CD14-positive monocyte (primary cell): ENCODE results near the gene NUAK1. TPM values are rescaled to one million over a fixed set of nuclear protein-coding genes. Genes with fewer than 3 reads are reported as not detected.

Source experiments
- DNase-seq, 3 donors: peaks; one replicate each; pipeline ENCODE4 v3.0.0-alpha.2; 2011 to 2022
- H2AFZ ChIP-seq: 2 replicates; pipeline ENCODE4 v1.6.0; 2012; ENCODE audit warnings: mild to moderate bottlenecking, low read depth, low read length, inconsistent platforms; ENCODE audit not compliant: insufficient read depth, poor library complexity, severe bottlenecking
- H3K27ac ChIP-seq, 2 donors: 1 replicate in 1 of 2; 2 replicates in 1 of 2; pipeline ENCODE4 v1.5.1; 2012 to 2013; ENCODE audit warnings: low read length in 2 of 2, control low read depth in 1 of 2, inconsistent platforms in 1 of 2, low read depth in 1 of 2, mild to moderate bottlenecking in 1 of 2
- H3K27me3 ChIP-seq, 2 donors: one replicate each; pipeline versions ENCODE4 v1.6.0 to v1.6.1; 2011 to 2013; ENCODE audit warnings: low read length in 2 of 2; ENCODE audit not compliant: control insufficient read depth in 2 of 2, insufficient read depth in 2 of 2
- H3K36me3 ChIP-seq, 2 donors: replicated peaks in 1 of 2; 1 replicate in 1 of 2; 2 replicates in 1 of 2; pipeline versions ENCODE4 v1.5.1 to v1.6.1; 2012 to 2013; ENCODE audit warnings: low read length in 2 of 2, control low read depth in 1 of 2, inconsistent platforms in 1 of 2, mild to moderate bottlenecking in 1 of 2; ENCODE audit not compliant: insufficient read depth in 2 of 2, control insufficient read depth in 1 of 2
- H3K4me1 ChIP-seq, 2 donors: 1 replicate in 1 of 2; 2 replicates in 1 of 2; pipeline versions ENCODE4 v1.5.1 to v1.6.1; 2012 to 2013; ENCODE audit warnings: low read length in 2 of 2, control low read depth in 1 of 2, inconsistent platforms in 1 of 2, mild to moderate bottlenecking in 1 of 2, moderate library complexity in 1 of 2; ENCODE audit not compliant: insufficient read depth in 2 of 2, control insufficient read depth in 1 of 2
- H3K4me2 ChIP-seq: replicated peaks from 2 replicates; pipeline ENCODE3; 2012; ENCODE audit warnings: low read length, moderate library complexity, mild to moderate bottlenecking; ENCODE audit not compliant: poor library complexity, severe bottlenecking; ENCODE audit errors: extremely low read depth
- H3K4me3 ChIP-seq, 3 experiments: fragments of 200-600 bp in 1 of 3; sonication (generic) in 1 of 3; replicated peaks in 1 of 3; 1 replicate in 2 of 3; 2 replicates in 1 of 3; pipeline ENCODE4 v1.5.1; 2011 to 2013; ENCODE audit warnings: low read length in 3 of 3, mild to moderate bottlenecking in 3 of 3, control low read depth in 2 of 3, low read depth in 2 of 3, inconsistent platforms in 1 of 3, moderate library complexity in 1 of 3
- H3K79me2 ChIP-seq: 2 replicates; pipeline ENCODE4 v1.6.0; 2012; ENCODE audit warnings: mild to moderate bottlenecking, control low read depth, inconsistent platforms, low read length, moderate library complexity; ENCODE audit not compliant: insufficient read depth
- H3K9ac ChIP-seq: 2 replicates; pipeline ENCODE4 v1.6.0; 2017; ENCODE audit warnings: low read length, mild to moderate bottlenecking; ENCODE audit not compliant: insufficient read depth, poor library complexity, severe bottlenecking
- H3K9me3 ChIP-seq, 2 donors: replicated peaks in 1 of 2; 1 replicate in 1 of 2; 2 replicates in 1 of 2; pipeline versions ENCODE4 v1.5.1 to v1.6.1; 2012 to 2013; ENCODE audit warnings: low read length in 2 of 2, control low read depth in 1 of 2; ENCODE audit not compliant: control insufficient read depth in 1 of 2, insufficient read depth in 1 of 2
- H4K20me1 ChIP-seq: 2 replicates; pipeline ENCODE4 v1.6.0; 2012; ENCODE audit warnings: mild to moderate bottlenecking, low read length, control low read depth, moderate library complexity; ENCODE audit not compliant: insufficient read depth
- H3K27ac Mint-ChIP-seq, 7 donors: one replicate each; pipeline ENCODE4 v1.8.0; 2020; ENCODE audit warnings: mild to moderate bottlenecking in 7 of 7, mixed read lengths in 7 of 7, moderate library complexity in 6 of 7, inconsistent platforms in 2 of 7
- H3K27me3 Mint-ChIP-seq, 3 donors: one replicate each; pipeline ENCODE4 v1.8.0; 2021 to 2022; ENCODE audit warnings: low read depth in 3 of 3, mild to moderate bottlenecking in 3 of 3, mixed read lengths in 3 of 3, moderate library complexity in 3 of 3, inconsistent platforms in 1 of 3
- H3K36me3 Mint-ChIP-seq, 2 donors: one replicate each; pipeline ENCODE4 v1.8.0; 2020; ENCODE audit warnings: mixed read lengths in 2 of 2, inconsistent platforms in 1 of 2, mild to moderate bottlenecking in 1 of 2
- H3K4me1 Mint-ChIP-seq: one replicate; pipeline ENCODE4 v1.8.0; 2020; ENCODE audit warnings: mild to moderate bottlenecking, mixed read lengths
- H3K4me3 Mint-ChIP-seq, 2 donors: one replicate each; pipeline ENCODE4 v1.8.0; 2020; ENCODE audit warnings: mild to moderate bottlenecking in 2 of 2, mixed read lengths in 2 of 2, moderate library complexity in 1 of 2
- H3K9me3 Mint-ChIP-seq, 7 donors: one replicate each; pipeline ENCODE4 v1.8.0; 2020 to 2022; ENCODE audit warnings: mixed read lengths in 7 of 7, mild to moderate bottlenecking in 6 of 7, moderate library complexity in 6 of 7, inconsistent platforms in 2 of 7
- CTCF ChIP-seq: fragments of 200-600 bp; IDR thresholded peaks from one replicate; pipeline ENCODE4 v1.8.0; 2022; ENCODE audit warnings: antibody characterized with exemption, mild to moderate bottlenecking
- WGBS: methylation state at CpG from one replicate; pipeline ENCODE4 v1.1.5; 2013; ENCODE audit warnings: missing lambda C conversion rate; ENCODE audit not compliant: insufficient coverage; 5-methylcytosine and 5-hydroxymethylcytosine counted together
- intact Hi-C, 2 donors: fragments of 100-400 bp; cut with micrococcal nuclease; formaldehyde crosslinking; loops; one replicate each; pipeline versions ENCODE4 v1.15.0 to v1.15.1; 2023
- polyA plus RNA-seq, 3 donors: library from polyadenylated mRNA; depleted of rRNA in 1 of 3; unstranded in 2 of 3; stranded (reverse) in 1 of 3; fragments of 300-500 nt in 2 of 3; fragments of >200 nt in 1 of 3; fragmentation: Illumina TruSeq in 2 of 3; gene quantifications; 1 replicate in 2 of 3; 2 replicates in 1 of 3; pipeline ENCODE4 v1.2.3, GENCODE V29; 2012 to 2021

Gene NUAK1
- polyA plus RNA-seq, 3 donors: not detected

DNA sequence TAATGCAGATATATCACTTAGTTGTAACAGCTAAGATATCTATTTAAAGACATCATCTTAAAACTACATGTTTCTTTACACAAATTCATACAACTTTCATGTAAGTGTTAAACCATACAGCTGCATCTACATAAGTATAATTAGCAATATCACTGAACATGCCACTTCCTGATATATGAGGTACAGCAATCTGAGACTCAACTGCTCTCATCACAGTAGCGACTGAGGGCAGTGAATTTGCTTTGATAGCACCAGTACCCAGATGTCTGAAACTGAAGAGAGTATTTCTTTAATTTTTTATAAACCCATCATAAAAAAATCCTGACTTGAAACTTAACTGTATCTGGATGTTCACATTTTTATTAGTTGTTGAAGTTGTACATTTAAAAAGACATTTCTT lies 34.7 kb upstream of the NUAK1 start:
- DNase-seq: no peak
- no CpG with 5 or more reads among the region's 1 CpG for WGBS

DNA sequence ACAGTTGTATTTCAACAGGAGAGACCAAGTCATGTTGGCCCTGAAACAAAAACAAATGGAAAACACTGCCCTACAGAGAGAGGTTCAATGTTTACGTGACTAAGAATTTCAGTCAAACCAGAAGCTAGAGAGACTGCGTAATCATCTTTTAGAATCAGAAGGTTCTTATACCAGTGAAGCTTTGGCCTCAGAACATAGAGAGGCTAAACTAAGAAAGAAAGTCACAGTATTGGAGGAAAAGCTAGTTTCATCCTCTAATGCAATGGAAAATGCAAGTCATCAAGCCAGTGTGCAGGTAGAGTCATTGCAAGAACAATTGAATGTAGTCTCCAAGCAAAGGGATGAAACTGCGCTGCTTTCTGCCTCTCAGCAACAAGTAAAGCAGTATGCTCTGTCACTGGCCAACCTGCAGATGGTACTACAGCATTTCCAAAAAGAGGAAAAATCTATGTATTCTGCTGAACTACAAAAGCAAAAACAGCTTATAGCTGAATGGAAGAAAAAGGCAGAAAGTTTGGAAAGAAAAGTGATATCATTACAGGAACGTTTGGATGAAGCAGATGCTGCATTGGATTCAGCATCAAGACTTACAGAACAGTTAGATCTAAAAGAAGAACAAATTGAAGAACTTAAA lies 32.5 kb upstream of the NUAK1 start:
- no peak overlapping the region for H2AFZ ChIP-seq
- H3K4me3 ChIP-seq: no peak overlapping the region
- intact Hi-C loops: no loop called here
- no peaks in the 10 kb centered on the region for H3K9me3 ChIP-seq
- TF ChIP-seq CTCF: no peak
- H4K20me1 ChIP-seq: no peaks in the 10 kb centered on the region
- H3K36me3 Mint-ChIP-seq: no peaks in the 10 kb centered on the region
- no peak overlapping the region for H3K27ac Mint-ChIP-seq
- peaks cover 2 to 14% (median 14%) of the 10 kb centered on the region in 3 donors for H3K27me3 Mint-ChIP-seq
- DNase-seq: no peak
- H3K36me3 ChIP-seq: no peaks in the 10 kb centered on the region
- H3K27me3 ChIP-seq: peaks cover 0 to 2% of the 10 kb centered on the region in 2 donors
- no peaks in the 10 kb centered on the region for H3K4me1 Mint-ChIP-seq
- no peak overlapping the region for H3K9ac ChIP-seq
- WGBS: 89% methylated on average over 4 of the region's 4 CpGs
- H3K4me3 Mint-ChIP-seq: no peak overlapping the region
- H3K4me1 ChIP-seq: no peaks in the 10 kb centered on the region
- H3K9me3 Mint-ChIP-seq: peaks cover 0 to 9% (median 6%) of the 10 kb centered on the region in 7 donors
- H3K4me2 ChIP-seq: no peak overlapping the region
- H3K27ac ChIP-seq: no peak overlapping the region
- no peaks in the 10 kb centered on the region for H3K79me2 ChIP-seq

More for the DNA sequence above, 34.7 kb upstream of the NUAK1 start:
- peaks cover 0 to 9% (median 4%) of the 10 kb centered on the region in 7 donors for H3K9me3 Mint-ChIP-seq
- H3K79me2 ChIP-seq: no peaks in the 10 kb centered on the region
- no peaks in the 10 kb centered on the region for H3K36me3 ChIP-seq
- H3K27me3 ChIP-seq: peaks cover 0 to 2% of the 10 kb centered on the region in 2 donors
- H3K36me3 Mint-ChIP-seq: no peaks in the 10 kb centered on the region
- TF ChIP-seq CTCF: no peak
- no peak overlapping the region for H3K27ac Mint-ChIP-seq
- no peak overlapping the region for H3K4me3 Mint-ChIP-seq
- intact Hi-C loops: no loop called here
- no peak overlapping the region for H3K4me3 ChIP-seq
- no peaks in the 10 kb centered on the region for H3K4me1 Mint-ChIP-seq
- H3K9ac ChIP-seq: no peak overlapping the region
- no peak overlapping the region for H3K4me2 ChIP-seq
- no peaks in the 10 kb centered on the region for H4K20me1 ChIP-seq
- H3K27ac ChIP-seq: no peak overlapping the region
- H2AFZ ChIP-seq: no peak overlapping the region
- H3K9me3 ChIP-seq: no peaks in the 10 kb centered on the region
- H3K27me3 Mint-ChIP-seq: peaks cover 3 to 10% (median 9%) of the 10 kb centered on the region in 3 donors
- H3K4me1 ChIP-seq: no peaks in the 10 kb centered on the region
